H54 (cell line): Measurements from ENCODE around the gene COL20A1.

Experiments
- DNase-seq: peaks from one replicate; pipeline ENCODE4 v3.0.0; 2011; ENCODE audit warnings: low spot score, mixed read lengths; ENCODE audit not compliant: insufficient read length
- FAIRE-seq: peaks from 3 replicates; lab custom pipeline; 2011; peaks lifted over from hg19 to GRCh38; lab: Jason Lieb, UNC
- POLR2A ChIP-seq: IDR thresholded peaks from 2 replicates; pipeline ENCODE4 v1.6.1; 2011; ENCODE audit warnings: low read depth, mild to moderate bottlenecking, low read length

The COL20A1 gene

GRCh38 chr20:63355781-63356295 lies 62.9 kb downstream of the COL20A1 start:
- FAIRE-seq, result no peak
- TF ChIP-seq POLR2A, result no peak
- no peak for DNase-seq

DNA sequence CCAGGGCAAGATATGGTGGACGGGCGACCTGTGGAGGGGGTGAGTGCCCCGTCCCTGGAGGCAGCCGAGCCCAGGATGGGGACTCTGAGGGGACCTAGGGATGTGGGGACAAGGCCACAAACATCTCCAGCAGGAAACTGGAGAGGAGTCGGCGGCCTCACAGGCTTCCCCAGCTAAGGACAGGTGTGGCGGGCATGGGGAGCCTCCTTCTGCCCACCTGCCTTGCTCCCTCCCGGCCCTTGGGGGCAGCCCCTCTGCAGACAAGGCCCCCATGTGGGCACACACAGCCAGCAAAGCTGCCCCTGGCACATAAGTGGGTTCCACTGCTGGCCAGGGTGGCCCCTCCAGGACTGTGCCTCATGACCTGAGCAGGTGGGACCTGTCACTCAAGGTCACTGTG lies 63.5 kb downstream of the COL20A1 start:
- no peak for DNase-seq
- no peak for FAIRE-seq
- no peak for TF ChIP-seq POLR2A

DNA sequence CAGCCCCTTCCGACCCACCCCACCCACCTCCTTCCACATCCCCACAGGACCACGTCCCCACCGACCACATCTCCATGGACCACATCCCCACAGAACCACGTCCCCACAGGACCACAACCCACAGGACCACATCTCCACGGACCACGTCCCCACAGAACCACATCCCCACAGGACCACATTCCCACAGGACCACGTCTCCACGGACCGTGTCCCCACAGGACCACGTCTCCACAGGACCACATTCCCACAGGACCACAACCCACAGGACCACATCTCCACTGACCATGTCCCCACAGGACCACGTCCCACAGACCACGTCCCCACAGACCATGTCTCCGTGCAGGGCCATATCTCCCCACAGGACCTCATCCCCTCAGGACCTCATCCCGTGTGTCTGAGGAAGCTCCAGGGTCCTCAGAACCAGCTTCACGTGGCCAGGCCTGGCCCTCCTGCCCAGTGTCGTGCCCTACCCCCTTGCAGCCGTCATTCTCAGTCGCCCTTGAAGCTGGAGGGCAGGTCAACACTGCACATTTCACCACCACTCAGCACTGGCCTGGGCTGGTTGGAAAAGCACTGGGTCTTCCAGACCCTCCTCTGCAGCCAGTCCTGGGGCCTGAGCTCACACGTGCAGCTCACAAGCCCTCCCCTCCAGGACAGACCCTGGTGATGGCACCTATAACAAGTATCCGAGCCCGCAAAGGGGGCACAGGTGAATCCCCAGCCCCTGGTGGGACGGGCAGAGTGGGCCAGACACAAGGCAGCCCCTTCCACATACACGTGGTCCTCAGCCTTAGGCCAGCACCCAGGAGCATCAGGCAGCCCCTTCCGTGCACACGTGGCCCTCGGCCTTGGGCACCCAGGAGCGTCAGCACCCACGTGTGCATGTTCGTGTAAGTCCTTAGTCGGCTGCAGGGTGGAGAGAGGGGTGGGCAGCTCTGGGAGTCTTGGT lies 64.2 kb downstream of the COL20A1 start:
- no peak for TF ChIP-seq POLR2A
- FAIRE-seq (no peak), DNase-seq (no peak)

- DNase-seq, result no peak
- TF ChIP-seq POLR2A, result no peak
- FAIRE-seq, result no peak
Observed at GRCh38 chr20:63357921-63358905, 65.2 kb downstream of the COL20A1 start.

- FAIRE-seq, result no peak
- DNase-seq, result no peak
- TF ChIP-seq POLR2A, result no peak
Observed at GRCh38 chr20:63359164-63359934, 66.4 kb downstream of the COL20A1 start.

DNA sequence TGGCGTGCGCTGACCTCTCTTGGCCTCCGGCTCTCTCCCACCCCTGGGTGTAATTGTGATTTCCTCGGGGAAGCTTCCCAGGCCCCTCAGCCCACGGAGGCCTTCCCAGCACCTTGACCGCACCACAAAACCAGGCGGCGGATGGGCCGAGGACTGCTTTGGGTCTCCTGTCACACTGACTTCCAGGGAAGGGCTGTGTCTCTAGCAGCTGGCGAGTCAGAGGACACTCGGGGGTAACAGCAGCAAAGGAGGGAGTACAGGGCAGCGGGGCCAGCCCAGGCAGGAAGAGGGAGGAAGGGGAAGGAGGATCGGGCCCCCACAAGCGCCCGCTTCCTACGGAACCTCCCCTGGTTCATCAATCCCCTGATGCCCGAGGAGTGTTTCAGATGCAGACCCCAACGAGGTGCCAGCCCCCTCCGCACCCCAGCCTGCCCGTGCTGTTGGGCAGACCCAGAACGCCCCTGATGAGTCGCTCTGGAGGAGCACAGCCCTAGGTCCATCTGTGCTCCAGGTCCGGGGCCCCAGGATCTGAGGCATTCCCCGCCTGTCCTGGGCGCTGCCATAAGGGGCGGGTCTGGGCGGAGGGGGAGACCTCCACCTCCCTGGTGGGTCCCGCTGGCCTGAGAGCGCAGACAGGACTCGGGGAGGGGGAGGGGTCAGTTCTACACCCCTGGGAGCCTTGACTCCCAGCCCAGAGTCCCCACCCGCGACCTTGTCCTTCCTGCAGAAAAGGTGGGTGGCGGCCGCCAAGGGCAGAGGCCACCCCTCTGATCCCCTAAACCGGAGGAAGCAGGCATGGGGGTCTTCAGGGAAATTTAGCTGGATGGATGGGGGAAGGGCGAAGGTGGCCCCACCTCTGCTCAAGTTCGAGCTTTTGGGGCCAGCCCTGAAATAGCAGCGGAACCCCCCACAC lies 67.2 kb downstream of the COL20A1 start:
- DNase-seq (no peak), FAIRE-seq (no peak)
- no peak for TF ChIP-seq POLR2A

GRCh38 chr20:63360850-63361518 lies 68.0 kb downstream of the COL20A1 start, which contains the start of gene CHRNA4:
TSS of gene CHRNA4 (minus strand) at chr20:63361349. CDS start at chr20:63361165, 184 bp downstream.
- no peak for TF ChIP-seq POLR2A
- no peak for FAIRE-seq
- no peak for DNase-seq

GRCh38 chr20:63361519-63362435 lies 68.8 kb downstream of the COL20A1 start:
- no peak for FAIRE-seq
- no peak for DNase-seq
- TF ChIP-seq POLR2A, result no peak

DNA sequence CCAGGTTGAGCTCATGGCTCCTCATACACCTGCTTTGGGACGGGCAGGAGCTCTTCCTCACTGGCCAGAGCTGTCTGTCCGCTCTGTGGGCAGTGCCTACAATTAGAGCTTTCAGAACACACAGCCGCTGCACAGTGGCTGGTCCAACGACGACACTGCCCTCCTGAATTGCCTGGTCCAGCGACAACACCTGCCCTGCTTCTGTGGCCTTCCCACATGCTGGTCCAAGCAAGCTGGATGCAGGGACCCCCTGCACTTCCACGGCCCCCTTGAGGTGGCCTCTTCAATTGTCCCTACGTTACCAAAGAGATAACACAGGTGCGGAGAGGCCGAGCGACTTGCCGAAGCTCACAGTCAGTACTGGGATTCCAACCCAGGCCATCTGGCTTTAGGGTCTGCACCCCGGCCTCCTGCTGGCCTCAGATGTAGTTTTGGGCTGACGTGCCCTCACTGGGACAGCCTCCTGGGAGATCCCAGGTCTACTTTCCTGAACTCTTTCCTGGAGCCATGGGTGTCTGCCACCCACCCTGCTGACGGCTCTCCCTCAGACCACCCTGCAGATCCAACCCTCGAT lies 69.5 kb downstream of the COL20A1 start:
- FAIRE-seq (no peak), DNase-seq (no peak)

DNA sequence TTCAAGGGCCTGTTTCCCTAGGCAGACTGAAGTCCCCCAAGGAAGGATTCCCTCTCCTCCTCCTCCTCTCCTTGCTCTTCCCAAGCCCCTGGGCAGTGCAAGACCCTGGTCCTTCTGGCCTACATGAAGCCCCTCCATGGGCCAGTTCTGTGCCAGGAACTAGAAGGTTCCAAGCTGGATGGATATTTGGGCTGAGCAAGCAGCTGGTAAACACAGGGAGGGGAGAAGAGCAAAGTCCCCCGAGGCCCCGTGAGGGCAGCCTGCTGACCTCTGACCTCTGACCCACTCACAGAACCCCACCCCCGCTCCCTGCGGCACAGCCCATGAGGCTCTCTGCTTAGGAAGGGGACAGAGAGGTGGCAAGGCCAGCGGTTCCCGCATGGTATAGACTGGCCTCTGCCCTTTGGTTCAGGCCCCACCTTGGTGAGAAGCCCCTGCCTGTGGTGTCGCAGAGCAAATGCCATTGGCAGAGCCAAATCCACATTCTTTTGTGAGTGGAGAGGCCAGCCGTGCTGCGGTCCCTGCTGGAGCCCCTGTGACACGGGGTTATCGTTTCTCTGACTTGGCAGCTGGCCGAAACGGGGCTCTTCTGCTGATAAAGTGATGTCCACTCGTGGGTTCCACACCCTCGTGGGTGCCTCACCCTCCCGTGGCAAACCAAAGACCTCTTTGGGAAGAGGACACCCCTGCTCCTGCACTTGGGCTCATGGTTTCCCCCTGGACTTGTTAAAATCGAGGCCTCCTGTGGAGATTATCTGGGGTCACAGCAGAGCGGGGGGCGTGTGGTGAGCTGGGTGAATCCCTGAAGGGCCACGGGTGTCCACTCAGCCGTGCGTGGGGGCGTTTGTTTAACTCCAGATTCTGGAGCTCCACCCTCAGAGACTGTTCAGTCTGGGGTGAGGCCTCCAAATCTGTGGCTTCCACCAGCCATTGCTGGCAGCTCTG lies 70.3 kb downstream of the COL20A1 start:
- DNase-seq (no peak), FAIRE-seq (no peak)
- no peak for TF ChIP-seq POLR2A

More for the DNA sequence above, 69.5 kb downstream of the COL20A1 start:
- no peak for TF ChIP-seq POLR2A
